Measurements from ENCODE around the gene METAP2.
"Not testable (repeated sequence)": the region's sequence is repeated elsewhere in the genome, so short reads cannot be mapped to it uniquely, and the experiment has no call there.

METAP2 gene

GRCh38 chr12:95463050-95463449 lies 10.9 kb upstream of the METAP2 start:
- DNase-seq, result no peak

GRCh38 chr12:95463776-95464175 lies 10.2 kb upstream of the METAP2 start:
- DNase-seq, result not testable (repeated sequence)

GRCh38 chr12:95465275-95465674 lies 8.7 kb upstream of the METAP2 start:
- DNase-seq, result no peak

GRCh38 chr12:95470300-95470699 lies 3.7 kb upstream of the METAP2 start:
- DNase-seq, result no peak

GRCh38 chr12:95473231-95473883 lies 595 bp upstream of the METAP2 start:
- peak; percentile 6 for DNase-seq

- no peak for DNase-seq
These were observed 657 bp downstream of the METAP2 start for GRCh38 chr12:95474660-95474958.

- no peak for DNase-seq
These were observed 6.3 kb downstream of the METAP2 start for GRCh38 chr12:95480230-95480629.

- DNase-seq, result no peak
These were observed 7.1 kb downstream of the METAP2 start for GRCh38 chr12:95481072-95481471.

- no peak for DNase-seq
These were observed 7.9 kb downstream of the METAP2 start for GRCh38 chr12:95481888-95482287.

- not testable (repeated sequence) for DNase-seq
These were observed 8.6 kb downstream of the METAP2 start for GRCh38 chr12:95482564-95482963.

- no peak for DNase-seq
These were observed 10.6 kb downstream of the METAP2 start for GRCh38 chr12:95484524-95484923.

- DNase-seq, result no peak
These were observed 13.1 kb downstream of the METAP2 start for GRCh38 chr12:95487024-95487423.

- no peak for DNase-seq
These were observed 18.5 kb downstream of the METAP2 start for GRCh38 chr12:95492462-95492861.

GRCh38 chr12:95494888-95495287 lies 20.9 kb downstream of the METAP2 start:
- no peak for DNase-seq

- no peak for DNase-seq
These were observed 21.5 kb downstream of the METAP2 start for GRCh38 chr12:95495433-95495832.

- DNase-seq, result no peak
These were observed 23.1 kb downstream of the METAP2 start for GRCh38 chr12:95497031-95497430.

- DNase-seq, result no peak
These were observed 25.0 kb downstream of the METAP2 start for GRCh38 chr12:95498968-95499367.

GRCh38 chr12:95499772-95500171 lies 25.8 kb downstream of the METAP2 start:
- DNase-seq, result no peak

- DNase-seq, result no peak
These were observed 30.2 kb downstream of the METAP2 start for GRCh38 chr12:95504140-95504539.

GRCh38 chr12:95505039-95505438 lies 31.1 kb downstream of the METAP2 start:
- no peak for DNase-seq

GRCh38 chr12:95506707-95507523 lies 33.0 kb downstream of the METAP2 start:
- DNase-seq, result no peak

- DNase-seq, result no peak
These were observed 35.3 kb downstream of the METAP2 start for GRCh38 chr12:95509300-95509699.

- no peak for DNase-seq
These were observed 38.0 kb downstream of the METAP2 start for GRCh38 chr12:95511977-95512376.

- no peak for DNase-seq
These were observed 39.6 kb downstream of the METAP2 start for GRCh38 chr12:95513599-95513998.

GRCh38 chr12:95515197-95515596 lies 41.2 kb downstream of the METAP2 start:
- DNase-seq, result no peak
